Testis (tissue), 2 donors: ENCODE measurements around the gene NEUROG2.

Experiments
- POLR2A ChIP-seq: fragments of 450-650 bp; IDR thresholded peaks from one replicate; pipeline ENCODE4 v1.6.1; 2017; ENCODE audit warnings: antibody characterized with exemption, mild to moderate bottlenecking, moderate library complexity
- TF ChIP-seq, protein P1 (sequence below), 3 experiments: fragments of 450-650 bp in 2 of 3; fragments of 200-600 bp in 1 of 3; sonication (generic) in 1 of 3; IDR thresholded peaks; one replicate each; pipeline ENCODE4 v1.5.1; 2016 to 2019; ENCODE audit warnings: antibody characterized with exemption in 3 of 3, mild to moderate bottlenecking in 2 of 3, moderate library complexity in 1 of 3

DNA sequence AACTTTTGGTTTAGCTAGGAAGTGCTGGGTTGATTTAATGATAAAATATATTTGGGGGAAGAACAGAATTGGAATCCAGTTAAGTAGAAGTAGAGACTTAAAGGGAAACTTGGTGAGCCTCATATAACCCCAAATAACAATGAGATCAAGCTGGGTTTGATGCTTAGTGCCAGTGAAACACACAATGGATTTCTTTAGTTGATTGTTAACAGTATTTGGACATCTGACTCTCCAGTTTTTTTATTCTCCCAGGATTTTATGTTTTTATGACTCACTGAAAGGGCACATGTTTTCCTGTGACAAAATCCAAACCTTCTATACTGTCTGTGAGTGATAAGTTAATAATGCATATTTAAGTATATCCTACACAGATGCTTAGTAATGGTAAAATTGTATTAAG is 2.7 kb upstream of the NEUROG2 start:
- TF ChIP-seq, protein P1, sequence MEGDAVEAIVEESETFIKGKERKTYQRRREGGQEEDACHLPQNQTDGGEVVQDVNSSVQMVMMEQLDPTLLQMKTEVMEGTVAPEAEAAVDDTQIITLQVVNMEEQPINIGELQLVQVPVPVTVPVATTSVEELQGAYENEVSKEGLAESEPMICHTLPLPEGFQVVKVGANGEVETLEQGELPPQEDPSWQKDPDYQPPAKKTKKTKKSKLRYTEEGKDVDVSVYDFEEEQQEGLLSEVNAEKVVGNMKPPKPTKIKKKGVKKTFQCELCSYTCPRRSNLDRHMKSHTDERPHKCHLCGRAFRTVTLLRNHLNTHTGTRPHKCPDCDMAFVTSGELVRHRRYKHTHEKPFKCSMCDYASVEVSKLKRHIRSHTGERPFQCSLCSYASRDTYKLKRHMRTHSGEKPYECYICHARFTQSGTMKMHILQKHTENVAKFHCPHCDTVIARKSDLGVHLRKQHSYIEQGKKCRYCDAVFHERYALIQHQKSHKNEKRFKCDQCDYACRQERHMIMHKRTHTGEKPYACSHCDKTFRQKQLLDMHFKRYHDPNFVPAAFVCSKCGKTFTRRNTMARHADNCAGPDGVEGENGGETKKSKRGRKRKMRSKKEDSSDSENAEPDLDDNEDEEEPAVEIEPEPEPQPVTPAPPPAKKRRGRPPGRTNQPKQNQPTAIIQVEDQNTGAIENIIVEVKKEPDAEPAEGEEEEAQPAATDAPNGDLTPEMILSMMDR (IDR thresholded peaks at IDR 0.05) = no peak
- no peak for TF ChIP-seq POLR2A
